ENCODE data around the gene HSPBP1. TPM values are rescaled to one million over a fixed set of nuclear protein-coding genes. Genes with fewer than 3 reads are reported as not detected.

Gene HSPBP1
- total and polyA plus RNA-seq, 2 of the 13 experiments (the other 11 are each of a cell fraction or from before 2014, with no cell fraction given) = 22.3 to 33.7 TPM

- peak; percentile 49; the same call in 1 of the 2 replicates for TF ChIP-seq GABPB1 (CRISPR knock-in tag; IDR thresholded peaks at IDR 0.05)
- no peak for TF ChIP-seq ZFP37 (CRISPR knock-in tag; IDR thresholded peaks at IDR 0.05; ENCODE audit: borderline replicate concordance)
- TF ChIP-seq ZNF720 (CRISPR knock-in tag; IDR thresholded peaks at IDR 0.05) = no peak
- TF ChIP-seq ZBTB7B (CRISPR knock-in tag; IDR thresholded peaks at IDR 0.05) = peak; percentile 87
- peak; percentile 56 for TF ChIP-seq YY1 (IDR thresholded peaks at IDR 0.05; ENCODE audit: insufficient read depth, insufficient replicate concordance, low read depth, low read length)
- peak; percentile 21; the same call in 1 of the 2 replicates for TF ChIP-seq ZGPAT (CRISPR knock-in tag; IDR thresholded peaks at IDR 0.05)
- TF ChIP-seq ZMAT3 (CRISPR knock-in tag; conservative IDR thresholded peaks at IDR 0.05) = 0 out of 2 replicates have a peak, but pooled peaks have one; percentile 44
- TF ChIP-seq POLR2AphosphoS5 (IDR thresholded peaks at IDR 0.05; ENCODE audit: low read depth, low read length) = peak; percentile 55; the same call in 1 of the 2 replicates
- no peak for TF ChIP-seq PRPF4 (IDR thresholded peaks at IDR 0.05; ENCODE audit: low read depth, low read length, poor library complexity, severe bottlenecking)
- no peak for TF ChIP-seq FOXA1 (IDR thresholded peaks at IDR 0.05)
- TF ChIP-seq FOXA1 (CRISPR knock-in tag; IDR thresholded peaks at IDR 0.05) = no peak
- TF ChIP-seq RXRA (CRISPR knock-in tag; IDR thresholded peaks at IDR 0.05) = no peak
- TF ChIP-seq ZNF264 (CRISPR knock-in tag; IDR thresholded peaks at IDR 0.05) = no peak
- TF ChIP-seq ZBTB10 (CRISPR knock-in tag; IDR thresholded peaks at IDR 0.05; ENCODE audit: borderline replicate concordance) = peak; percentile 85; the same call in 1 of the 2 replicates
- no peak for TF ChIP-seq NR0B2 (CRISPR knock-in tag; IDR thresholded peaks at IDR 0.05)
- 0 out of 2 replicates have a peak, but pooled peaks have one; percentile 43 for TF ChIP-seq ZNF235 (CRISPR knock-in tag; IDR thresholded peaks at IDR 0.05; ENCODE audit: borderline replicate concordance)
- TF ChIP-seq ERF (CRISPR knock-in tag; IDR thresholded peaks at IDR 0.05) = peak; percentile 38; the same call in 1 of the 2 replicates
- 0 out of 2 replicates have a peak, but pooled peaks have one; percentile 6 for TF ChIP-seq HHEX (CRISPR knock-in tag; IDR thresholded peaks at IDR 0.05)
- peak; percentile 53 for TF ChIP-seq MYC (CRISPR knock-in tag; IDR thresholded peaks at IDR 0.05; ENCODE audit: borderline replicate concordance)
- peak; percentile 29; the same call in 1 of the 2 replicates for TF ChIP-seq HDAC2 (CRISPR knock-in tag; IDR thresholded peaks at IDR 0.05)
- no peak for TF ChIP-seq CERS6 (CRISPR knock-in tag; IDR thresholded peaks at IDR 0.05)
- TF ChIP-seq FOXP1 (IDR thresholded peaks at IDR 0.05) = no peak
- TF ChIP-seq FOXP1 (CRISPR knock-in tag; IDR thresholded peaks at IDR 0.05) = no peak
- TF ChIP-seq MTA1 (CRISPR knock-in tag; IDR thresholded peaks at IDR 0.05; ENCODE audit: borderline replicate concordance) = peak; percentile 66; the same call in 1 of the 2 replicates
- 0 out of 2 replicates have a peak, but pooled peaks have one; percentile 15 for TF ChIP-seq FOXO1 (CRISPR knock-in tag; IDR thresholded peaks at IDR 0.05)
These were observed 21.8 kb upstream of the HSPBP1 start (continued) for GRCh38 chr19:55301459-55302317.

All from HepG2 (cell line).